Measurements from ENCODE around the gene PRKCB.

PRKCB gene

GRCh38 chr16:23947838-23948237, 112.1 kb downstream of the PRKCB start:
- Histone ChIP-seq H3K9me3 (ENCODE audit: control insufficient read depth, insufficient read depth, low read length) (no peaks in the 10 kb centered on the region), H3K27me3 (ENCODE audit: control insufficient read depth, low read length) (0 out of 2 replicates have a peak, but pooled peaks cover 3% of the 10 kb centered on the region), H3K4me3 (ENCODE audit: low read length) (no peak overlapping the region), H3K79me2 (ENCODE audit: control insufficient read depth, low read length) (no peaks in the 10 kb centered on the region), H3K4me1 (ENCODE audit: control insufficient read depth, low read length) (peaks cover 9% of the 10 kb centered on the region), H4K20me1 (ENCODE audit: control insufficient read depth, insufficient read depth, low read depth, low read length) (no peaks in the 10 kb centered on the region), H3K27ac (ENCODE audit: low read depth, low read length) (no peak overlapping the region), H3K4me2 (ENCODE audit: low read length) (no peak overlapping the region), H3K9me2 (replicated peaks; ENCODE audit: control insufficient read depth, low read length) (no peaks in the 10 kb centered on the region), H3F3A (ENCODE audit: control insufficient read depth, insufficient read depth) (no peaks in the 10 kb centered on the region), H3K36me3 (ENCODE audit: control insufficient read depth, low read length) (no peaks in the 10 kb centered on the region)
- TF ChIP-seq EZH2phosphoT487 (IDR thresholded peaks at IDR 0.05; ENCODE audit: borderline replicate concordance, low read length) = no peak

- no peaks in the 10 kb centered on the region for H3K9me2 ChIP-seq (replicated peaks; ENCODE audit: control insufficient read depth, low read length)
- 0 out of 2 replicates have a peak, but pooled peaks cover 3% of the 10 kb centered on the region for H3K27me3 ChIP-seq (ENCODE audit: control insufficient read depth, low read length)
- no peak for TF ChIP-seq EZH2phosphoT487 (IDR thresholded peaks at IDR 0.05; ENCODE audit: borderline replicate concordance, low read length)
- no peak for TF ChIP-seq CTCF (IDR thresholded peaks at IDR 0.05; ENCODE audit: low read depth, low read length, poor library complexity, severe bottlenecking)
- H3K9me3 ChIP-seq (ENCODE audit: control insufficient read depth, insufficient read depth, low read length) = no peaks in the 10 kb centered on the region
- no peaks in the 10 kb centered on the region for H4K20me1 ChIP-seq (ENCODE audit: control insufficient read depth, insufficient read depth, low read depth, low read length)
- no peak overlapping the region for H3K4me3 ChIP-seq (ENCODE audit: low read length)
- H3F3A ChIP-seq (ENCODE audit: control insufficient read depth, insufficient read depth) = no peaks in the 10 kb centered on the region
- peaks cover 9% of the 10 kb centered on the region for H3K4me1 ChIP-seq (ENCODE audit: control insufficient read depth, low read length)
- no peaks in the 10 kb centered on the region for H3K79me2 ChIP-seq (ENCODE audit: control insufficient read depth, low read length)
- H3K27ac ChIP-seq (ENCODE audit: low read depth, low read length) = no peak overlapping the region
- no peak overlapping the region for H3K4me2 ChIP-seq (ENCODE audit: low read length)
- H3K36me3 ChIP-seq (ENCODE audit: control insufficient read depth, low read length) = no peaks in the 10 kb centered on the region
Measured at GRCh38 chr16:23948949-23949411, 113.2 kb downstream of the PRKCB start.

GRCh38 chr16:23949630-23950290, 114.0 kb downstream of the PRKCB start:
- Histone ChIP-seq H3K27me3 (ENCODE audit: control insufficient read depth, low read length) (0 out of 2 replicates have a peak, but pooled peaks cover 3% of the 10 kb centered on the region), H3K79me2 (ENCODE audit: control insufficient read depth, low read length) (no peaks in the 10 kb centered on the region), H3F3A (ENCODE audit: control insufficient read depth, insufficient read depth) (no peaks in the 10 kb centered on the region), H3K4me3 (ENCODE audit: low read length) (no peak overlapping the region), H3K4me1 (ENCODE audit: control insufficient read depth, low read length) (peaks cover 9% of the 10 kb centered on the region), H3K36me3 (ENCODE audit: control insufficient read depth, low read length) (no peaks in the 10 kb centered on the region), H3K27ac (ENCODE audit: low read depth, low read length) (no peak overlapping the region), H3K4me2 (ENCODE audit: low read length) (no peak overlapping the region), H3K9me2 (replicated peaks; ENCODE audit: control insufficient read depth, low read length) (no peaks in the 10 kb centered on the region), H4K20me1 (ENCODE audit: control insufficient read depth, insufficient read depth, low read depth, low read length) (no peaks in the 10 kb centered on the region), H3K9me3 (ENCODE audit: control insufficient read depth, insufficient read depth, low read length) (no peaks in the 10 kb centered on the region)
- TF ChIP-seq EZH2phosphoT487 (IDR thresholded peaks at IDR 0.05; ENCODE audit: borderline replicate concordance, low read length) = no peak

GRCh38 chr16:23950291-23950894, 114.6 kb downstream of the PRKCB start:
- Histone ChIP-seq H3F3A (ENCODE audit: control insufficient read depth, insufficient read depth) (no peaks in the 10 kb centered on the region), H3K9me3 (ENCODE audit: control insufficient read depth, insufficient read depth, low read length) (no peaks in the 10 kb centered on the region), H3K27me3 (ENCODE audit: control insufficient read depth, low read length) (0 out of 2 replicates have a peak, but pooled peaks cover 3% of the 10 kb centered on the region), H3K9me2 (replicated peaks; ENCODE audit: control insufficient read depth, low read length) (no peaks in the 10 kb centered on the region), H3K79me2 (ENCODE audit: control insufficient read depth, low read length) (no peaks in the 10 kb centered on the region), H4K20me1 (ENCODE audit: control insufficient read depth, insufficient read depth, low read depth, low read length) (no peaks in the 10 kb centered on the region), H3K4me2 (ENCODE audit: low read length) (no peak overlapping the region), H3K36me3 (ENCODE audit: control insufficient read depth, low read length) (no peaks in the 10 kb centered on the region), H3K4me1 (ENCODE audit: control insufficient read depth, low read length) (peaks cover 9% of the 10 kb centered on the region), H3K4me3 (ENCODE audit: low read length) (no peak overlapping the region), H3K27ac (ENCODE audit: low read depth, low read length) (no peak overlapping the region)
- no peak for TF ChIP-seq EZH2phosphoT487 (IDR thresholded peaks at IDR 0.05; ENCODE audit: borderline replicate concordance, low read length)
- no peak for TF ChIP-seq CTCF (IDR thresholded peaks at IDR 0.05; ENCODE audit: low read depth, low read length, poor library complexity, severe bottlenecking)
